BLaER1 treated with 17β-estradiol and CSF1 and Interleukin-3, amounts not matched to agents 10 nM and 100 nM (cell line): ENCODE results near the gene DENND2C.
"Not testable (repeated sequence)": the region's sequence is repeated elsewhere in the genome, so short reads cannot be mapped to it uniquely, and the experiment has no call there.

Experiments
- H3K27ac ChIP-seq, 11 experiments: shearing (Covaris generic); formaldehyde crosslinking; 2 replicates each; pipeline ENCODE4 v1.8.1; 2022
- H3K27me3 ChIP-seq, 11 experiments: shearing (Covaris generic); formaldehyde crosslinking; 2 replicates each; pipeline ENCODE4 v1.8.1; 2022
- H3K36me3 ChIP-seq, 11 experiments: shearing (Covaris generic); formaldehyde crosslinking; 2 replicates each; pipeline ENCODE4 v1.8.1; 2022
- H3K4me1 ChIP-seq, 10 experiments: shearing (Covaris generic); formaldehyde crosslinking; 2 replicates each; pipeline ENCODE4 v1.8.1; 2022
- H3K4me2 ChIP-seq, 11 experiments: shearing (Covaris generic); formaldehyde crosslinking; 2 replicates each; pipeline ENCODE4 v1.8.1; 2022
- H3K4me3 ChIP-seq, 10 experiments: shearing (Covaris generic); formaldehyde crosslinking; 2 replicates each; pipeline ENCODE4 v1.8.1; 2022
- H3K9ac ChIP-seq, 11 experiments: shearing (Covaris generic); formaldehyde crosslinking; 2 replicates each; pipeline ENCODE4 v1.8.1; 2022
- H3K9me3 ChIP-seq, 11 experiments: shearing (Covaris generic); formaldehyde crosslinking; replicated peaks in 1 of 11; 2 replicates each; pipeline ENCODE4 v1.8.1; 2022
- H4K20me1 ChIP-seq, 11 experiments: shearing (Covaris generic); formaldehyde crosslinking; 2 replicates each; pipeline ENCODE4 v1.8.1; 2022
- Cebpa-rat ChIP-seq, 11 experiments: shearing (Covaris generic); IDR thresholded peaks; 2 replicates each; pipeline ENCODE4 v1.8.1; 2022

Gene DENND2C

GRCh38 chr1:114574365-114574764, 95.5 kb downstream of the DENND2C start:
- no peaks in the 10 kb centered on the region for H3K27me3 ChIP-seq
- no peak overlapping the region for H3K9ac ChIP-seq
- H3K4me3 ChIP-seq = no peak overlapping the region
- H3K9me3 ChIP-seq = no peaks in the 10 kb centered on the region
- H3K27ac ChIP-seq = no peak overlapping the region
- H3K4me1 ChIP-seq = peaks cover 0 to 2% (median under 1%) of the 10 kb centered on the region in 10 experiments; a peak in 8 of 20 replicates
- H4K20me1 ChIP-seq = peaks cover 0 to 18% (median 0%) of the 10 kb centered on the region in 11 experiments; a peak in 3 of 22 replicates
- H3K4me2 ChIP-seq = no peak overlapping the region
- no peak for TF ChIP-seq Cebpa-rat (IDR thresholded peaks at IDR 0.05)
- peaks cover 93 to 100% (median 99%) of the 10 kb centered on the region in 11 experiments for H3K36me3 ChIP-seq

- no peak for TF ChIP-seq Cebpa-rat (IDR thresholded peaks at IDR 0.05)
- peaks cover 4 to 20% (median 11%) of the 10 kb centered on the region in 11 experiments; a peak in 18 of 22 replicates for H3K9me3 ChIP-seq
- no peaks in the 10 kb centered on the region for H4K20me1 ChIP-seq
- H3K9ac ChIP-seq = no peak overlapping the region
- H3K27me3 ChIP-seq = no peaks in the 10 kb centered on the region
- H3K4me1 ChIP-seq = peaks cover 0 to 12% (median 3%) of the 10 kb centered on the region in 10 experiments; a peak in 10 of 20 replicates
- H3K4me2 ChIP-seq = no peak overlapping the region
- no peak overlapping the region for H3K4me3 ChIP-seq
- H3K36me3 ChIP-seq = peaks cover 47 to 62% (median 53%) of the 10 kb centered on the region in 11 experiments
- no peak overlapping the region for H3K27ac ChIP-seq
Observed at GRCh38 chr1:114564141-114564540, 105.7 kb downstream of the DENND2C start.

- not testable (repeated sequence) for H3K27me3 ChIP-seq, H4K20me1 ChIP-seq, H3K4me3 ChIP-seq, H3K4me2 ChIP-seq, H3K27ac ChIP-seq, H3K9ac ChIP-seq
- Histone ChIP-seq H3K36me3 (peaks cover 36 to 51% (median 42%) of the 10 kb centered on the region in 11 experiments), H3K4me1 (peaks cover 0 to 19% (median 5%) of the 10 kb centered on the region in 10 experiments; a peak in 10 of 20 replicates), H3K9me3 (peaks cover 4 to 20% (median 11%) of the 10 kb centered on the region in 11 experiments; a peak in 18 of 22 replicates)
Observed at GRCh38 chr1:114562978-114563510, 106.8 kb downstream of the DENND2C start.

- no peak for TF ChIP-seq Cebpa-rat (IDR thresholded peaks at IDR 0.05)
- H3K4me3 ChIP-seq = no peak overlapping the region
- peaks cover 19 to 34% (median 25%) of the 10 kb centered on the region in 11 experiments for H3K36me3 ChIP-seq
- H4K20me1 ChIP-seq = no peaks in the 10 kb centered on the region
- no peak overlapping the region for H3K27ac ChIP-seq
- H3K9me3 ChIP-seq = peaks cover 4 to 20% (median 11%) of the 10 kb centered on the region in 11 experiments; a peak in 18 of 22 replicates
- H3K27me3 ChIP-seq = no peaks in the 10 kb centered on the region
- no peak overlapping the region for H3K4me2 ChIP-seq
- no peak overlapping the region for H3K9ac ChIP-seq
- H3K4me1 ChIP-seq = peaks cover 0 to 19% (median 5%) of the 10 kb centered on the region in 10 experiments; a peak in 10 of 20 replicates
Observed at GRCh38 chr1:114561333-114561732, 108.5 kb downstream of the DENND2C start.

GRCh38 chr1:114559356-114559755, 110.5 kb downstream of the DENND2C start:
- H3K27me3 ChIP-seq = no peaks in the 10 kb centered on the region
- peaks cover 0 to 19% (median 5%) of the 10 kb centered on the region in 10 experiments; a peak in 10 of 20 replicates for H3K4me1 ChIP-seq
- peaks cover 4 to 15% (median 10%) of the 10 kb centered on the region in 11 experiments; a peak in 18 of 22 replicates for H3K9me3 ChIP-seq
- no peak overlapping the region for H3K9ac ChIP-seq
- no peak overlapping the region for H3K4me3 ChIP-seq
- peak overlapping the region in 4 of 11 experiments; percentile 29 to 47 (median 34); a peak in 7 of 22 replicates for H3K4me2 ChIP-seq
- H4K20me1 ChIP-seq = no peaks in the 10 kb centered on the region
- peak overlapping the region in 1 of 11 experiments; percentile 30; a peak in 2 of 22 replicates for H3K27ac ChIP-seq
- peaks cover 0 to 15% (median 5%) of the 10 kb centered on the region in 11 experiments; a peak in 19 of 22 replicates for H3K36me3 ChIP-seq
- TF ChIP-seq Cebpa-rat (IDR thresholded peaks at IDR 0.05) = no peak

- H3K9me3 ChIP-seq = peaks cover 3 to 12% (median 6%) of the 10 kb centered on the region in 11 experiments; a peak in 17 of 22 replicates
- no peaks in the 10 kb centered on the region for H3K27me3 ChIP-seq
- peaks cover 0 to 19% (median 5%) of the 10 kb centered on the region in 10 experiments; a peak in 10 of 20 replicates for H3K4me1 ChIP-seq
- peaks cover 0 to 8% (median 0%) of the 10 kb centered on the region in 11 experiments; a peak in 2 of 22 replicates for H3K36me3 ChIP-seq
- H3K4me2 ChIP-seq = peak overlapping the region in 2 of 11 experiments; percentile 29 to 30; a peak in 2 of 22 replicates
- peak overlapping the region in 1 of 11 experiments; percentile 30; a peak in 1 of 22 replicates for H3K27ac ChIP-seq
- no peak overlapping the region for H3K9ac ChIP-seq
- H4K20me1 ChIP-seq = no peaks in the 10 kb centered on the region
- H3K4me3 ChIP-seq = no peak overlapping the region
- TF ChIP-seq Cebpa-rat (IDR thresholded peaks at IDR 0.05) = no peak
Observed at GRCh38 chr1:114558544-114558943, 111.3 kb downstream of the DENND2C start.

- no peaks in the 10 kb centered on the region for H4K20me1 ChIP-seq
- H3K4me3 ChIP-seq = no peak overlapping the region
- H3K9ac ChIP-seq = no peak overlapping the region
- no peaks in the 10 kb centered on the region for H3K36me3 ChIP-seq
- H3K27me3 ChIP-seq = no peaks in the 10 kb centered on the region
- no peak overlapping the region for H3K27ac ChIP-seq
- H3K4me1 ChIP-seq = peaks cover 0 to 11% (median 4%) of the 10 kb centered on the region in 10 experiments; a peak in 10 of 20 replicates
- no peaks in the 10 kb centered on the region for H3K9me3 ChIP-seq
- H3K4me2 ChIP-seq = no peak overlapping the region
- no peak for TF ChIP-seq Cebpa-rat (IDR thresholded peaks at IDR 0.05)
Observed at GRCh38 chr1:114554577-114554976, 115.3 kb downstream of the DENND2C start.

- H4K20me1 ChIP-seq = no peaks in the 10 kb centered on the region
Observed at GRCh38 chr1:114552106-114552639, 117.7 kb downstream of the DENND2C start.

GRCh38 chr1:114551400-114551799, 118.4 kb downstream of the DENND2C start:
- Histone ChIP-seq H3K9me3 (no peaks in the 10 kb centered on the region), H4K20me1 (no peaks in the 10 kb centered on the region), H3K9ac (no peak overlapping the region), H3K27me3 (no peaks in the 10 kb centered on the region), H3K36me3 (no peaks in the 10 kb centered on the region), H3K4me3 (no peak overlapping the region), H3K4me1 (no peaks in the 10 kb centered on the region; a peak in 1 of 20 replicates), H3K4me2 (no peak overlapping the region), H3K27ac (no peak overlapping the region)
- TF ChIP-seq Cebpa-rat (IDR thresholded peaks at IDR 0.05) = no peak

More at GRCh38 chr1:114552106-114552639, 117.7 kb downstream of the DENND2C start:
- Histone ChIP-seq H3K4me3 (no peak overlapping the region), H3K36me3 (no peaks in the 10 kb centered on the region), H3K9me3 (no peaks in the 10 kb centered on the region), H3K4me1 (no peaks in the 10 kb centered on the region; a peak in 1 of 20 replicates), H3K9ac (no peak overlapping the region), H3K27ac (no peak overlapping the region), H3K4me2 (no peak overlapping the region), H3K27me3 (no peaks in the 10 kb centered on the region)
- no peak for TF ChIP-seq Cebpa-rat (IDR thresholded peaks at IDR 0.05)
